Activated naive CD4-positive, alpha-beta T cell (primary cell): Measurements from ENCODE around the gene PLEKHA7.

Experiments
- DNase-seq, 4 experiments: peaks; one replicate each; lab custom pipeline; 2025; lab: John Stamatoyannopoulos, UW

PLEKHA7 gene

DNA sequence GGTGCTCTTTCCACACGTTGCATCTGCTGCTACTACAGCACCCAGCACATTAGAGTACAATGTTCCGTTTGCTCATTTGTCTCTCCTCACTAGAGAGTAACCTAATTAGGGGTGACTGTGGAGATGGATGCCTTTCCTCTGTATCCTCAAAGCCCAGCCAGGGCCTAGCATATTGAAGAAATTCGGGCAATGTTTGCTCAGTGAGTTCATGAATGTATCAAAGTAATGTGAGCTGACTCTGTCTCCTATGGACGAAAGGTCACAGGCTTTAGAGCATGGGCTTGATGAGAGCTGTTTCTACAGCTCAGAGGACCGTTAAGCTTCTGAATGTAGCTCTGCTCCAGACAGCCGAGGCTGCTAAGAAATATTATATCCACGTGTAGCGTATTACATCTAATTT is 208.3 kb downstream of the PLEKHA7 start:
- DNase-seq: no peak

DNA sequence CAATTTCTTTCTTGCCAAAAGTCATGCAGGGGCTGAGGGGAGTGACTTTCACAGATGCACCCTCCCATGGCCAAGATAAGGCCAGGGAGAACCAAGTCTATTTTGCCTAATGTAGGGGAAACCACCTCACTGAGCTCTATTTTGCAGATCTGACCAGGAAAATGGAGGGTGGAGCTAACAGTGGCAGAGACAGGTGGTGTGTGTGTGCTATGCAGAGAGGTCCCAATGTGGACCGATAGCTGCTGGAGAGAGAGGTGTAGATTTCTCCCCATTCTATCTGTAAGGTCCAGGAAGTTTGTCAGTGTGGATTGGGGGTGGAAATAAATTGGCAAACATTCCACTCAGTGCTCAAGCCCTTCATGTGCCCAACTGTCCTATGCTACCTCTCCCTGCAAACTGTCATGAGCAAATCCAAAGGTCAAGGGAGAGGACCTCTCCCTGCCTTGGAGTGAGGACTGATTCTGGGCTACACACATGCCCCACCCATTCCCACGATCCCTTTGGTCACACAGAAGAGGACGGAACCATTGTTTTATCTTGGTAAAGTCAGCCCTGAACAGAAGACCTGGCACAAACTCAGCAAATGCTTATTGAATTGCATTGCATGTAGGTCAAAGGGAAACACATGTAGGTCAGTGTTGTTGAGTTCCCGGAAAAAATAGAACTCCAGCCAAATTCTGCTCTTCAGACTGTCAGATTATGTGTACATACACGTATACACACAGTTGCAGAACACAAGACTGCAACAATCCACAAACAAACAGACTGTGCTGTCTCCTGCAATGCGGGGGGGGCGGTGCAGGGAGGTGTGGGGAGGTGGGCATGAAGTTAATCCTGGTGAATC is 209.9 kb downstream of the PLEKHA7 start:
- DNase-seq: no peak

DNA sequence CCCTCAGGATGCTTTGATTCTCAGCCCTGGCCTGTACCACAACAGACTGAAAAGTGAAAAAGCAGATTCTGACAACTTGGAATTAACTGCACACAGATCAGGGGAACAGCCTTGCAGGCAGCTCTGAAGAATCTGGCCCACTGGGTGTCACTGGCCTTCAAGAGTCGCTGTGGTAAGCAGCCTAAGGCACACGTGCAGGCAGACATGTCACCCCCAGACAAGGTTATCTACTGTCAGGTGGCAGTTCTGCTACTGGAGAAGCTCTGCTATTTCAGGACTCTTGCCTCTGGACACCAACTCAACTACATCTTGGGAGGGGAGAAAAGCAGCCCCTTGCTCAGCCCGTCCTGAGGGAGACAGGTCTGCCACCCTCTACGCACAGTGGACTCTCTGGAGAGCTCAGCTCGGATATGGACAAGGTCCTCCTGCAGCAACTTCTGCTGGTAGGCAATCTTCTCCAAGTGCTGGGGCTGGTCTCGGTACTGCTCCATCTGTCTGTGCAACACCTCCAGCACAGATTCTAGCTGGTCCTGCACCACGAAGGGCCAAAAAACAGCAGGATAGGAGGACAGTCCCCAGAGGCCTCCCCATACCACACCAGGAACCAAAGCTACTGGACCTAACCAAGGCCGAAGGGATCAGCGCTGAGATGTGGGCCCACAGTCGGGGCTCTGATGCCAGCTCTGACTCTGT is 212.8 kb downstream of the PLEKHA7 start:
- DNase-seq: no peak

DNA sequence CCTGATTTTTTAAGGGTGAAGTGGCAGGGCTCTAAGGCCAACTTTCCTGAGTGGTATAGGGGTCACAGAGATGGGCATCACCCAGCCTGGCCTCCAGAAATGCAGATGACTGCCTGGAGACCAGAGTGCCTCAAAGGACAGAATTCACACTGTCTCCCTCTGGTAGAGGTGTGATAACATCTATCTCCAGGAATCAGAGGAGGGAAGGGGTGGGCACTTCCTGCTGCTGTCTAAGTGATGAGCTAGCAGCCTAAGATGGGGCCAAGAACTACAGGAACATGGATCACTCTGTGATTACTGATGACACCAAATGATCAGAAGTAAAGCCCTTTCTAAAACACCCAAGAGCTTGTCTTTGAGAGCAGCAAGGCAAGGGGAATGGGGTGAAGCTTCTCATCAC is 213.8 kb downstream of the PLEKHA7 start:
- DNase-seq: no peak

DNA sequence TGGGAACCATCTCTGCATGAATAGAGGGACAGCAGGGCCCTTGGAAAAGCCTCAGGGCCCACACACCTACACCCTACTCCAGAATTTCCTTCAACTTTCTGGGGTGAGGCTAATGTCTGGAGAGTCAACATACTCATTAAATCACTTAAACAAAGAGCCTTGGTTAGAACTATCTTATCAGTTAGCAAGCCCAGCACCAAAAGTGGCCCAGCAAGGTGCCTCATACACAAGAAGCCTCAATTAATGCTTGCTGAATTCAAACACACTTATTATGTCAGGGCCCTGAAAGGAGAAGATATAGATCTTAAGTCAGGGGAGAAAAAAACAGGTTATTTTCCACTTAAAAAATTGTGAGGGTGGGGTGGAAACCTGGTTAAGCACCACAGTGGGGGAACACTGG is 214.3 kb downstream of the PLEKHA7 start:
- no peak for DNase-seq

DNA sequence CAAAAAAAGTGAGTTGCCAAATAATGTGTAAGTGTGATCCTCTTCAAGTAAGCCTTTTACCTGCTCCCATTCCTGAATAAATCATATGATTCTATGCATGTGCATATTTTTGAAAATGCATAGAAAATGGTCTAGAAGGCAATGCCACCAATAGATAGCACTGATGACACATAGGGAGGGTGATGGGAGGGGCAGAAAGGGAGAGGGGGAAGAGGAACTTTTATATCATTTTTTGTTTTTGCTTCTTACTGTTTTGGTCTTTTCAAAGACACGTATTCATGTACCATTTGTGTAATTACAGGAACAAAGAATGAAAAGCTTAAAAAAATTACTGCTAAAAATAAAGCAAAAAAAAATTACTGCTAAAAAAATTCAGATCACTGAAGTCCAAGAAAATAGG is 215.0 kb downstream of the PLEKHA7 start:
- DNase-seq: no peak

DNA sequence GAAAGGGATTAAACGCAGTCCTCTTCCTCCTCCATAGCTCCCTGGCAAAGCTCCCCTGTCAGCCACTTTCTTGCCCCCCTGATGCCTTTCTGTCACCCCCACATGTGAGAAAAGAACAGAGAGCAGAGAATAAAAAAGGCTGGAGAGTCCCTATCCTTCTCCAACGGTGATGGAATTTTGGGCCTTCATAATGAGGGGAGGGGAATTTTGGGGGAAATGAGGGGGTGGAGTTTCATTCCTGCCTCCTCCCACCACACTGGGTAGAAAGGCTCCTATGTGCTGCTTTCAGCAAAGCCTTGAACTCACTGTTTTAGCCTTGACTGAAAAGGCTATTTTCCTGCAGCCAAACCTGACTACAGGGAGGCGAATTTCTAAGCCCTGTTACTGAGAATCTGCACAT is 216.4 kb downstream of the PLEKHA7 start:
- DNase-seq: no peak

DNA sequence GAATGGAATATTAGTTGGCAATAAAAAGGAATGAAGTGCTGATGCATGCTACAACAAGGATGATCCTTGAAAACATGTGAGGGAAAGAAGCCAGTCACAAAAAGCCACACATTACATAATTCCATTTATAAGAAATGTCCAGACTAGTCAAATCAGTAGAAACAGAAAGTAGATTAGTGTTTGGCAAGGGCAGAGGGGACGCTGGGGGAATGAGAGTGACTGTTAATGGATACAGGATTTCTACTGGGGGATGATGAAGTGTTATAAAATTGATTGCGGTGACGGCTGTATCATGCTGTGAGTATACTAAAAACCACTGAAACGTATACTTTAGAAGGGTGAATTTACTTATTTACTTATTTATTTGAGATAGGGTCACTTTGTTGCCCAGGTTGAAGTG is 217.9 kb downstream of the PLEKHA7 start:
- no peak for DNase-seq

DNA sequence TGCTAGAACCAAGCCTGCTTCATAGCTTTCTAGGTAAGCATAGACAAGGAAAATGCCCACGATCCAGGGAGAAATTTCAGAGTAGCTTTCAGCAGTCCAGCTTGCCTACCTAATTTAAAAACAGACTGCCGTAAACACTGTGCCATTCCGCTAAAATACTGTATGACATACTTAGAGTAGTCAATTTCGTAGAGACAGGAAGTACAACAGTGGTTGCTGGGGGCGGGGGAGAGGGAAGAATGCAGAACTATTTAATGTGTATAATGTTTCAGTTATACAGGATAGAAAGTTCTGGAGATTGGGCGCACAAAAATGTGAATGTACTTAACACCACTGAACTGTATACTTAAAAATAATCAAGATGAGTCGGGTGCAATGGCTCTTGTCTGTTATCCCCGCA is 219.1 kb downstream of the PLEKHA7 start:
- no peak for DNase-seq

DNA sequence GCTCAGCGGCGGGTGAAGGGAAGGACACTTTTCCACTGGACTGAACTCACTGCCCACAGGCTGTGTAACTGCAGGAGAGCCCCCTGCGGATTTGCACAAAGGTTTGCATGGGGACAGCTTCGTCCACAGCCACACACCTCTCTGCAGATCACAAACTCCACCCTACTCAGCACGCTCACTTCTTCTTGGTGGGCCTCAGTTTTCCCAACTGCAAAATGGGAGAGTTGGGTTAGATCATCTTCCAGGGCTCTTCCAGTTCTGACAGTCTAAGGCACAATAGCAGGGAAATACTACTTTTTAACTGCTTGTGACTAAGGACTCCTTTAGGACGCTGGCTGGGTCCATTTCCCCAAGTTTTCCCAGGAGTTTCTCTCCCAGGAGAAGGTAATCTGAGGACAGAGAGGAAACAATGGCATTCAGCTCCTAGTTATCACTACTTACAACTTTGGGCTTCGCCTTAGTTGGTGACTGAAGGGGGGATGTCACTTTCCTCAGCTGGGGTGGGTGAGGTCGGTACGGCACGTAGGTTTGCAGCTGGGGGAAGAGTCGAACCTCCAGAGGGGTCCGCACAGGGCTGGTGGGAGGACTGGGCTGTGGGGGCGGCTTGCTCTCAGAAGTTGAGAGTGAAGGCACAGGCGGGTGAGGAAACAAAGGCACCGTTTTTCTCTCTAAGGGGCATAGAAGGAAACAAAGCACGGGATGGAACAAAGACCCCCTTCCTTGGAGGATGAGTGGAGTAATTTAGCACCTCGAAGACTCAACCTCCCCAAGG is 220.0 kb downstream of the PLEKHA7 start:
- DNase-seq: no peak

DNA sequence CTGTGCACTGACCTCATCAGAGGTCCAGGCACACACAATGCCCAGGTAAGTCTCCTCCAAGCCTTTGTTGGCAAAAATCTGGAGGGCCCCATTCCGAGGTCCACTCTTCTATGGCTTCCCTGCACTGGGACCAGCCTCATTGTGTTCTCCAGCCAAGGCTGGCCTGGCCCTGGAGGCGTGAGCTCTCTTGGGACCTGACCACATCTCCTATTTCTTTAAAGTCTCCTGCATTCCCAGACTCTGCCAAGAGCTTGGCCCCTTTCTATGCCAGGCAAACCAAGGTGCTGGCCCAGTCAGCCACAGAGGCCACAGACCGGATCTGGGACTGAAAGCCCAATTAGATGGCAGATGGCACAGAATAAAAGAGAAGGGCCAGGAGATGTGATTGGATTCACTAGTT is 220.7 kb downstream of the PLEKHA7 start:
- DNase-seq: no peak

DNA sequence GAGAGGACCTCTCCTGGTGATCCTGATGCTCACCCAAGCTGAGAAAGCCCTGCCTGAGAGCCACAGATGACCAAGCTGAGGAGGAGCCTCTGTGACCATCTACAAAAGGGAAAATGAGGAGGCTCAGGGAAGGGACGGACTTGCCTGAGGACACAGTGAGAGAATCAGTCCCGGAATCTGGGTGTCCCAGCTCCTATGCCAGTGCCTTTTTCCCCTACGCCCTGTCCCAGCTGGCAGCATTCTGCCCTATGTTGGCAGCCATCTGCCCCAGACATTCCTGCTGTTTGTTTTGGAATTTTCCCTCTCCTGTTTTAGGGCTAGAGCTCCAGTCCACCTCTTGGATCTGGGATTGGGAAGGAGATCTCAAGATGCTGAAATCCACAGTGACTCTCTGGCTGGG is 221.2 kb downstream of the PLEKHA7 start:
- DNase-seq: no peak

DNA sequence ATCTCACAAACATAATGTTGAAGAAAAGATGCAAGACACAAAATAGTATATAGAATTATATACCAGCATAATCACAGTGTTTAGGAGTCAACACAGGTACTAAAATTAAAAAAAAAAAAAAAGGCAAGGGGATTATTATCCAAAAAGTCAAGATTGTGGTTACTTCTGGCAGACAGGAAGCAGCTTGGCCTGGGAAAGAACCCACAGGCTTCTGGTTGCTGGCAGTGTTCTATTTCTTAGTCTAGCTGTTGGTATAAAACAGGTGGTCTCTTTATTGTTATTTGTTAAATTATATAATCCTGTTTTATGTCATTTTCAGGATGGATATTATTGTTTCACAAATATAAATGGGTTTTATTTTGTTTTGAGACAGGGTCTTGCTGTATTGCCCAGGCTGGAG is 221.8 kb downstream of the PLEKHA7 start:
- no peak for DNase-seq

DNA sequence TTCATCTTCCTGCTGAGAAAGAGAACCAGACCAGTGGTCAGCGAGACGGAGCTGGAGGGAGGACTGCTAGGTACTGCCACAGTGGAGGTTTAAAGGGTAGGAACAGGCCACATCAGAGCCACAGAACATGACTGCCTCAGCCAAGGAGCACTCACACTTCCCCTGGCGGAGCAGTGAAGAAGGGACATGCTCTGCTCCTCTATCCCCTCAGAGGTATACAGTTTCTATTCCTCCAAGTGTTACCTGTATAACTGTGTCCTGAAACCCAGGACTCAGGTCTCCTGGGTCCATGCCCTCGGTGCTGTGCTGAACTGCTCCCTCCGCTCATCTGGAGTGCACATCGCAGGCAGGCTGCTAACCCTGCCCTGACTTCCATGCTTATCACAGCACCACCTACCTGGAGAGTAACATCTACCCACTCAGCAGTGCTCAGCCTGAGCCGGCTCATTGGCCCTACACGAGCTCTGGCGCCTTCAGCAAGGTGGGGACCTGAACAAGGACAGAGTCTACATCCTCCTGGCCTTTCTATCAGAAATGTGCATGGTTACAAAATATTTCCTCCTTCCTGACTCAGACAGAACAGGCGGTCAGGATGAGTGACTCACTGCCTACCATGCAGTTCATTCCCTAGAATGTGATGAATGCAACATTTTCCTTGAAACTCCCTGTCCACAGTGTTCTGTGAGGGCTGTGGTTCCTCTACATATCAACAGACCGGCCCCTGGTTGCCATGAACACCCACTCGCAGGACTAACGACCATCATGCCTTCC is 222.8 kb downstream of the PLEKHA7 start:
- DNase-seq: no peak

DNA sequence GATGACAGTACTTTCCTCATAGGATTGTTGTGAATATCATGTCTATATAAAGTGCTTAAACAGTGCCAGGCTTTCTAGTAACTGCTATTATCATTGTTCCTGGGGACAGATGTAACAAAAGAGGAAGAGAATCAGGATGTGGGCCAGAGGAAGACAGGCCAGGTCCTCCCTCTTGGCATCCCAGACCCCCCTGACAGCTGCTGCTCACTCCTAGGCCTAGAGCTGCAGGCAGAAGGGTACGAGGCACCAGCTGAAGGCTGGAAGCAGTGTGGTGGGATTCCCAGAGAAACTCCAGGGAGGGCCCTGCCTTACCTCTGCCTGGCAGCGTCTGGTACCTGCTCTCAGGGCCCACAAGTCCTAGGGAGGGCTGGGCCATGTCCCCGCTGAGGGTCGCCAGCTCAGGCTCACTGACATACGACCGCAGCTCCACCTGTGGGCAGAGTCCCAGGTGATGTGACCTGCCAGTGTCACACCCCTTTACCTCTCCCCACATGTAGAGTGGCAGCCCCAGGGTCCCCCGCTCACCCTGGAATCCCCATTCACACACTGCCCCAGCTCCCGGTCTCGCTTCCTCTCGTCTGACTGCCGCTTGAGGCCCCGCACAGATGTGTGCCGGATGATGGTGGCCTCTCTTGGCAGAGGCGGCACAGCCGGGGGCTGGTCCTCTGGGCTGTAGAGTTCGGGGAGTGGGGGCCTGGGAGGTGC is 223.6 kb downstream of the PLEKHA7 start:
- DNase-seq: no peak

DNA sequence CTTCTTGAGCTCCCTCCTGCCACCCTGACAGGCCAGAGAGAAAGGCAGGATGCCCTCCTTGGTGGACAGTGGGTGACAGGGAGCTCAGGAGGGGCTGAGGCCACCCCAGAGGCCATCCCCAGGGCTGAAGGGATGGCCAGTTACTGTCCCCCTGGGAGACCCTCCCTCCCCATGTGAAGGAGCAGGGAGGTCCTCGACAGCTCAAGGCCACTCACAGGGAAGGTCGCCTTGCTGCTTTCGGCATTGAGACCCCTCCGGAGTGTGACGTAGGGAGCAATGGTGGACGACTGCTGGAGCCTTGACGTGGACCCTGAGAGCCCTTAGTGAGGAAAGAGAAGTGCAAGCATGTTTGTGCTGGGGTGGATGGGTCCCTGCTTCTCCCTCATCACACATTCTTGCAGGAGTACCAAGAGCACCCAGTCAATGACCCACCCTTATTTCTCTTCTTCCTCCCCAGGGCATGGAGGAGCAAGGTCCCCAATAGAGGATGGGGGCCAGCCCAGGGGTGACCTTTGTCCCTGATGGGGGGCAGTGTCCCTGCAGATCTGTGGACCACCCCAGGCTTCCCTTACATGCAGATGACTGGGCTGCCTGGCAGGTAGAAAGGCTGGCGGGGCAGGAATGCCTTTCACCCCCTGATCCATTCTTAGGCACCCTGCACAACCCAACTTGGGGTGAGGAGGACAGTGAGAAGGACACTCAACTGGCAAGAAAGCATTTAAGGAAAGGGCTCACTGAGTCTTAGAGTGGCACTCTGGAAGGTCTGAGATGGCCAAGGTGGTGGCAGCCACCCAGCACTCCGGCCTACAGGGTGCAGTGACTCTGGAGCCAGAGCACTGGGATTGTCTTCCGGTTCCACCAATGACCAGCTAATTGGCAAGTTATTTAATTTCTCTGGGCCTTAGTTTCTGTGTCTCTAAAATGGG is 224.4 kb downstream of the PLEKHA7 start:
- DNase-seq: no peak

DNA sequence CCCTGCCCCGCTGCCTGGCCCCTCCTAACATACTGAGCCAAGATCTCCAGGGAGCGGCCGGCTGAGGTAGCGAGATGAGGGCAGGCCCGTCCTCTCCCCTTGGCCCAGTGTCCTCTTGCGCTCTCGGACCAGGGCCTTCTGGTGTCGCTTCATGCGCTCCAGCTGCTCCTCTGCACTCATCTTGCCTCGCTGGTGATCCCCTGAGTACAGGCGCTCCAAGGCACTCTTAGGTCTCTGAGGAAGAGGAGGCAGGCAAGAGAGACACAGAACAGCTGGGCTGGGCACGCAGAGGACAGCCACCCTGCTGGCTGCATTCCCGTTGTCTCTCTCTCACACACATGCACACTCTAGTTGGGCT is 225.2 kb downstream of the PLEKHA7 start:
- no peak for DNase-seq

DNA sequence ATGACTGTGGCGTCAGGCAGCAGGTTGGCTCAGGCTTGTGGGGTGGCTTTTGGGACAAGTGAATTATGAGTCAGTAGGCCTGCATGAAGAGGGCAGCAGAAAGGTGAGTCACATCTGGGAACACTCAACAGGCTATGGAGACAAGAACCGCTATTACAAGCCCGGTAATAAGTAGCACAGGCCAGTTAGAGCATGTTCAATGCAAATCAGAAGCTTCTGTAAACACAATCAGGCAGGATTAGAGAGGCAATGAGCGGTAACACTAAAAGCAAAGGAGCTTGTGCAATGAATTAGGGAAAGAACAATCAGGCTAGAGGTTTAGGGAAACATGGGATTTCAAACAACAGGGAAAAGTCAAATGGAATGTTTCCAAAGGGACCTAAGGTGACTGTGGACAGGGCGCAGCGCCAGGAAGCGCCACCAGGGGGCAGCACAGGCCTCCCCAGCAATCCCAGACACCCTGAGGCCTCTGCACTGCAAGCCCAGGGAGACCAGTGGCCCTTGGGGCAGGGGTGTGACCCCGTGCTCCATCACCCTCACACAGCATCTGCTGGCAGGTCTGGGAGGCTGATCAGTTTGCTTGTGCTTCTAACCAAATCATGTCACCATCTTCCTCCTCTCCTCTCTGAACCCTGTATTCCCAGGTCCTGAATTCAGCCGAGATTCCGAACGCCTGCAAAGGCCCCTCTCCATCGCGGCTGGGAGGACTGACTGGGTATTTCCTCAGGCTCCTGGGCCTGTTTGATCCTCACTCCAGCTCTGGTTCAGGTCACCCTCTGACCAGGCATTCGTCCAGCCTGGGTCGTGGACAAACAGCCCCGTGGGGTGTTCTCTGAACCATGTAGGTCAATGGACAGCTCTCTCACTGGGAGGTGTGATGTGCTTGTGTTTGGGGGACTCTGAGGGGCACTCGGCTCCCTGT is 225.8 kb downstream of the PLEKHA7 start:
- DNase-seq: peak; percentile 13 to 41 (median 32)

DNA sequence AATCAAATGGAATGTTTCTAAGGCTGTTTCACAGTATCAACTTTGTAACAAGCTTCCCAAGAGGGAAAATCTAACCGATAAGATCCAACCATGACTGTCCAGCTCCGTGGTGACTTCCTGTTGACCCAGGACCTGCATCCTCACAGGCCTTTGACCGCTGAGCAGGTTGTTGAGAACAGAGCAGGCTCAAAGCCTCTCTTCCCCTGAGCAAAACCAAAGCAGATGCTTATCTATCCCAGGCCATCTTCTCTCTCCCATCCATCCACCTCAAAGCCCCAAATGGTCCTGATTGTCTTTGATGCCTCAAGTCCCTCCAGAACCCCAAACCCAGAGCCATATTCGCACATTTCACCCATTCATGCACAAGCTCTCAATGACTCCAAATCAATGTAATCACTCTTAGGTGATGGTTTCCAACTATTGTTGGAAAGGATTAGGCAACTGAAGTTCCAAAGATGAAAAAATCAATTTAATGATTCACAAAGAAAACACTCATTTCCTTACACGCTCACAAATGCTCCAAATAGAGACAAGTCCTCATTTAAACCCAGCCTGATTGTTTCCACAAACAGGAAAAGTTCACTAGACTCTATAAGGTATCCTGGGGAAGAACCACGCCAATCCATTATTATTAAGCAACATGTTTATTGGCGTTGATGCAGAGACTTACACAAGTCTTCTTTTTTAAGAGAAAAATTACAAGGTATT is 227.0 kb downstream of the PLEKHA7 start:
- no peak for DNase-seq
